MCF 10A (cell line): ENCODE data around the gene PCCA. TPM values are rescaled to one million over a fixed set of nuclear protein-coding genes. Genes with fewer than 3 reads are reported as not detected.

Experiments
- BruUV-seq: library from RNA; stranded (reverse); fragments of 400-500 nt; replicated peaks from 2 replicates; lab custom pipeline; 2021; lab: Mats Ljungman, UMichigan
- CTCF ChIA-PET: fragments of 300-600 bp; sonication (Branson Sonifier 250); formaldehyde crosslinking; extraction: SDS; loops from one replicate; lab custom pipeline; 2021; ENCODE audit warnings: antibody characterized with exemption, inconsistent platforms; lab: Yijun Ruan, JAX
- POLR2A ChIA-PET: fragments of 300-600, 350-650 bp; sonication (Branson Sonifier 250); formaldehyde crosslinking; extraction: SDS; loops from one replicate; lab custom pipeline; 2020; ENCODE audit warnings: antibody characterized with exemption, inconsistent platforms; lab: Yijun Ruan, JAX
- DNase-seq: peaks from one replicate; pipeline ENCODE4 v3.0.0-alpha.2; 2018; ENCODE audit not compliant: unreplicated experiment
- H3K27ac Mint-ChIP-seq: one replicate; pipeline ENCODE4 v1.8.0; 2022; ENCODE audit warnings: mild to moderate bottlenecking, low read depth, mixed read lengths; ENCODE audit not compliant: unreplicated experiment
- H3K27me3 Mint-ChIP-seq: one replicate; pipeline ENCODE4 v1.8.0; 2022; ENCODE audit warnings: mixed read lengths; ENCODE audit not compliant: insufficient read depth, unreplicated experiment
- H3K36me3 Mint-ChIP-seq: one replicate; pipeline ENCODE4 v1.8.0; 2022; ENCODE audit warnings: mild to moderate bottlenecking, moderate library complexity, mixed read lengths; ENCODE audit not compliant: insufficient read depth, unreplicated experiment
- H3K4me1 Mint-ChIP-seq: one replicate; pipeline ENCODE4 v1.8.0; 2022; ENCODE audit warnings: mixed read lengths; ENCODE audit not compliant: insufficient read depth, unreplicated experiment
- H3K4me3 Mint-ChIP-seq: one replicate; pipeline ENCODE4 v1.8.0; 2022; ENCODE audit warnings: mild to moderate bottlenecking, moderate library complexity, mixed read lengths; ENCODE audit not compliant: unreplicated experiment
- H3K9me3 Mint-ChIP-seq: one replicate; pipeline ENCODE4 v1.8.0; 2022; ENCODE audit warnings: mixed read lengths; ENCODE audit not compliant: unreplicated experiment
- CTCF ChIP-seq: fragments of 200-600 bp; IDR thresholded peaks from one replicate; pipeline ENCODE4 v1.8.0; 2022; ENCODE audit warnings: antibody characterized with exemption, mild to moderate bottlenecking; ENCODE audit not compliant: unreplicated experiment
- intact Hi-C: fragments of 100-400 bp; cut with micrococcal nuclease; formaldehyde crosslinking; loops from 2 replicates; pipeline ENCODE4 v1.14.1; 2022
- total RNA-seq: library from RNA; stranded (reverse); gene quantifications from 2 replicates; pipeline ENCODE4 v1.2.3, GENCODE V29; 2022

PCCA gene
- total RNA-seq, 1 experiment from 2014 or later, result 23.4 TPM

GRCh38 chr13:100209857-100210825 lies 121.2 kb downstream of the PCCA start:
- Mint-ChIP-seq H3K9me3 (no peaks in the 10 kb centered on the region), H3K4me3 (no peak overlapping the region), H3K4me1 (peaks cover 42% of the 10 kb centered on the region), H3K27me3 (no peaks in the 10 kb centered on the region), H3K36me3 (peaks cover 11% of the 10 kb centered on the region), H3K27ac (no peak overlapping the region)
- no TSS peak for BruUV-seq
- TF ChIP-seq CTCF, result no peak
- intact Hi-C loops, result no loop called here
- peak; percentile 67 for DNase-seq
- ChIA-PET CTCF (interaction anchor here (0.6 to 1.7 kb wide), 5 partner anchors 22 to 416 kb away, joined by 3 to 8 read pairs (median 3); no protein-coding TSS in a partner anchor), POLR2A (interaction anchor here (0.6 to 1.6 kb wide), 4 partner anchors 11 to 115 kb away, joined by 3 to 5 read pairs (median 3); no protein-coding TSS in a partner anchor)

GRCh38 chr13:100211016-100211710 lies 122.3 kb downstream of the PCCA start:
- peaks cover 9% of the 10 kb centered on the region for H3K36me3 Mint-ChIP-seq
- intact Hi-C loops, result no loop called here
- no TSS peak for BruUV-seq
- POLR2A ChIA-PET, result interaction anchor here (0.6 to 1.6 kb wide), 5 partner anchors 14 to 1186 kb away, joined by 3 to 5 read pairs (median 3); no protein-coding TSS in a partner anchor
- H3K4me1 Mint-ChIP-seq, result peaks cover 43% of the 10 kb centered on the region
- no peak for TF ChIP-seq CTCF
- no peak overlapping the region for H3K27ac Mint-ChIP-seq
- H3K27me3 Mint-ChIP-seq, result no peaks in the 10 kb centered on the region
- DNase-seq, result no peak
- H3K9me3 Mint-ChIP-seq, result no peaks in the 10 kb centered on the region
- CTCF ChIA-PET, result interaction anchor here (0.6 to 1.7 kb wide), 8 partner anchors 9 to 558 kb away, joined by 3 to 8 read pairs (median 4); no protein-coding TSS in a partner anchor
- no peak overlapping the region for H3K4me3 Mint-ChIP-seq

DNA sequence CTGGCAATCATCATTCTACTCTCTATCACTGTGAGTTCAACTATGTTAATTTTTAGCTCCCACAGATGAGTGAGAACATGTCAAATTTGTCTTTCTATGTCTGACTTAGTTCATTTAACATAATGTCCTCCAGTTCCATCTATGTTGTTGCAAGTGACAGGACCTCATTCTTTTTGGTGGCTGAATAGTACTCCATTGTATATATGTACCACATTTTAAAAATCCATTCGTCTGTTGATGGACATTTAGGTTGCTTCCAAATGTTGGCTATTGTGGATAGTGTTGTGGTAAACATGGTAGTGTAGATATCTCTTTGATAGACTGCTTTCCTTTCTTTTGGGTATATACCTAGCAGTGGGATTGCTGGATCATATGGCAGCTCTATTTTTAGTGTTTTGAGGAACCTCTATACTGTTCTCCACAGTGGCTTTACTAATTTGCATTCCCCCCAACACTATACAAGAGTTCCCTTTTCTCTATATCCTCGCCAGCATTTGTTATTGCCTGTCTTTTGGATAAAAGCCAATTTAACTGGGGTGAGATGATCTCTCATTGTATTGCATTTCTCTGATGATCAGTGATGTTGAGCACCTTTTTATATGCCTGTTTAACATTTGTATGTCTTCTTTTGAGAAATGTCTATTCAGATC lies 124.1 kb downstream of the PCCA start:
- intact Hi-C loops, result no loop called here
- no TSS peak for BruUV-seq
- DNase-seq, result no peak
- CTCF ChIA-PET, result interaction anchor here (0.5 to 0.7 kb wide), 3 partner anchors 299 to 695 kb away, joined by 3 read pairs; no protein-coding TSS in a partner anchor
- TF ChIP-seq CTCF, result no peak
- Mint-ChIP-seq H3K27me3 (no peaks in the 10 kb centered on the region), H3K9me3 (no peaks in the 10 kb centered on the region), H3K4me1 (peaks cover 43% of the 10 kb centered on the region), H3K36me3 (peaks cover 9% of the 10 kb centered on the region), H3K4me3 (no peak overlapping the region), H3K27ac (peak overlapping the region; percentile 42)
- POLR2A ChIA-PET, result interaction anchor here (0.9 to 2.7 kb wide), 2 partner anchors 14 to 144 kb away, joined by 3 to 10 read pairs; no protein-coding TSS in a partner anchor
